GM12892 (cell line): ENCODE data around the gene MYG1.

Experiments used
- DNase-seq: peaks from one replicate; pipeline ENCODE4 v3.0.0; 2011; ENCODE audit not compliant: insufficient read length
- FAIRE-seq: peaks from 2 replicates; lab custom pipeline; 2011; peaks lifted over from hg19 to GRCh38; lab: Jason Lieb, UNC
- POLR2A ChIP-seq: IDR thresholded peaks from 2 replicates; pipeline ENCODE4 v1.6.1; 2011; ENCODE audit warnings: low read depth, low read length, control low read depth
- POLR2AphosphoS5 ChIP-seq: IDR thresholded peaks from 2 replicates; pipeline ENCODE4 v1.6.1; 2011; ENCODE audit warnings: low read depth, low read length, control low read depth
- TAF1 ChIP-seq: IDR thresholded peaks from 2 replicates; pipeline ENCODE4 v1.6.1; 2011; ENCODE audit warnings: low read depth, mild to moderate bottlenecking, control low read depth, low read length, borderline replicate concordance

The MYG1 gene

DNA sequence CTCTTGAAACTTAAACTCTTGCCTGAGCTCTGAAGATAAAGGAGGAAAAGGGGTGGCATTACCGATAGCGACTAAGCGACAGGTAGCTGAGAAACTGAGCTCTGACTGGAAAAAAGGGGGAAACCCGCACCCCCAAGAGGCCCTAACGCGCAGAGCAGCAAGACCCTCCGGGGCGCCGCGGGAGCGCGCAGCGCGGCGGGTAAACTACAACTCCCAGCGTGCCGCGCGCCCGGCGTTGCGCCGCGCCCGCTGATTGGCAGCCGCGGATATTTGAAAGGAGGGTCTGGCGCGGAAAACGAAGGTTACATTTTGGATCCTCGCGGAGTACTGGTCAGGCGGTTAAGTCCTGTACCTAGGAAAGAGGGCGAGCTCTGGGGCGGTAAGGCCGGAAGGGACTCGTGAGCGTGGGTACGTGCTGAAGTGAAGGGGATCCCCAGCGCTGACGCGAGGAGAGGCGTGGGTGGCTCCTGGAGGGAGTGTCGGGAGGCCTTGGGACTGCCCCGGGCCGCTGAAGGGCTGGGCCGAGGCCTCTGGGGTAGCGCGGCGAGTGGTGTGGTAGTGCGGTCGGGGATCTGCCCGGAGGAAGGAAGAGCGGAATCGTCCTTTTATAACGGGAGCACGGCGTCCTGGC lies 31.4 kb upstream of the MYG1 start, which contains the start of gene ESPL1:
ESPL1 (plus strand) TSS at position 301 of the 631 bp plus-strand sequence. CDS start 468 bp downstream, outside the sequence.
- peak; percentile 92 for DNase-seq
- FAIRE-seq: peak; percentile 98
- TF ChIP-seq TAF1 (no peak), POLR2A (peak; percentile 3; the same call in 1 of the 2 replicates)

DNA sequence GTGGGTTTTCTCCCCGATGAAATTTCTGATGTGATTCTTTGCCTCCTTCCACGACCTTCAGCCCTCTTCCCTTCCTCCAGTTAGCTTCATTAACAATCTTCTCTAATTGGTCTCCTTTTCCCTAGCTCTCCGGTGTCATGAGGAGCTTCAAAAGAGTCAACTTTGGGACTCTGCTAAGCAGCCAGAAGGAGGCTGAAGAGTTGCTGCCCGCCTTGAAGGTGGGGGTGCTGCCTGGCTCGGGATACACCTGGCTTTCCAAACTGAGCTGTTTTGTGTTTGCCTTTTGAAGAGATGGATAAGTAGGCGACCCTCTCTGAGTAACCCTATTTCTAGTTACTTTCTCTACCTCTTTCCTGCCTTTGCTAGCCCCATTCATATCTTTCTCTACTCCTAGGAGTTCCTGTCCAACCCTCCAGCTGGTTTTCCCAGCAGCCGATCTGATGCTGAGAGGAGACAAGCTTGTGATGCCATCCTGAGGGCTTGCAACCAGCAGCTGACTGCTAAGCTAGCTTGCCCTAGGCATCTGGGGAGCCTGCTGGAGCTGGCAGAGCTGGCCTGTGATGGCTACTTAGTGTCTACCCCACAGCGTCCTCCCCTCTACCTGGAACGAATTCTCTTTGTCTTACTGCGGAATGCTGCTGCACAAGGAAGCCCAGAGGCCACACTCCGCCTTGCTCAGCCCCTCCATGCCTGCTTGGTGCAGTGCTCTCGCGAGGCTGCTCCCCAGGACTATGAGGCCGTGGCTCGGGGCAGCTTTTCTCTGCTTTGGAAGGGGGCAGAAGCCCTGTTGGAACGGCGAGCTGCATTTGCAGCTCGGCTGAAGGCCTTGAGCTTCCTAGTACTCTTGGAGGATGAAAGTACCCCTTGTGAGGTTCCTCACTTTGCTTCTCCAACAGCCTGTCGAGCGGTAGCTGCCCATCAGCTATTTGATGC lies 30.6 kb upstream of the MYG1 start:
- no peak for TF ChIP-seq POLR2A
- no peak for TF ChIP-seq POLR2AphosphoS5
- TF ChIP-seq TAF1: no peak
- no peak for DNase-seq
- FAIRE-seq: no peak

DNA sequence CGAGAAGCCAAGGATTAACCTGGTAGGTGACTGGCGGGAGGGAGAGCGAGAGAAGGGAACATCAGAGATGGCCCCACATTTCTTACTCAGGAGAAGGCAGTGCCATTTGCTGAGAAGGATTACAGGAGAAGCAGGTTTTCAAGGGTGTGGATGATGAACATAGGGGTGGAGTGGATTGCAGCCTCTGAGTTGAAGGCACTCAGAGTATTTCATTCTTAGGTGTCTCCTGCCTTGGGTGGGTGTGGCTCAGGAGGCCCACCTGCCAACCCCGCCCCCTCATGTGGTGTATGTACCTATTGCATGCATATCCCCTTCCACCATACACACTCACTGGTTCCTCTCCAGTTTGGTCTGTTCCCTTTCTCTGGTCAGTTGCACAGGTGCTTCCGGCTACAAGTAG lies 25.1 kb upstream of the MYG1 start:
- DNase-seq (no peak), FAIRE-seq (no peak)
- TF ChIP-seq POLR2A: no peak
- TF ChIP-seq TAF1: no peak

DNA sequence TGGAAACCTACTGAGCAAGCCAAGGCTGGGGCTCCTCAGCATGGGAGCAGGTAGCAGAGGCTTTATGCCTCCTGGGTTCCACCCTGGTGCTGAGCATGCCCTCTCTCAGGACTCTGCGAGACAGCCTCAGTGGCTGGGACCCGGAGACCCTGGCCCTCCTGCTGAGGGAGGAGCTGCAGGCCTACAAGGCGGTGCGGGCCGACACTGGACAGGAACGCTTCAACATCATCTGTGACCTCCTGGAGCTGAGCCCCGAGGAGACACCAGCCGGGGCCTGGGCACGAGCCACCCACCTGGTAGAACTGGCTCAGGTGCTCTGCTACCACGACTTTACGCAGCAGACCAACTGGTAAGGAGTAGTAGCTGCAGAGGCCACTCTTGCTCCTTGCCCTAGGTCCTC lies 23.0 kb upstream of the MYG1 start:
- TF ChIP-seq POLR2AphosphoS5: no peak
- TF ChIP-seq POLR2A: no peak
- TF ChIP-seq TAF1: no peak
- FAIRE-seq (no peak), DNase-seq (no peak)

DNA sequence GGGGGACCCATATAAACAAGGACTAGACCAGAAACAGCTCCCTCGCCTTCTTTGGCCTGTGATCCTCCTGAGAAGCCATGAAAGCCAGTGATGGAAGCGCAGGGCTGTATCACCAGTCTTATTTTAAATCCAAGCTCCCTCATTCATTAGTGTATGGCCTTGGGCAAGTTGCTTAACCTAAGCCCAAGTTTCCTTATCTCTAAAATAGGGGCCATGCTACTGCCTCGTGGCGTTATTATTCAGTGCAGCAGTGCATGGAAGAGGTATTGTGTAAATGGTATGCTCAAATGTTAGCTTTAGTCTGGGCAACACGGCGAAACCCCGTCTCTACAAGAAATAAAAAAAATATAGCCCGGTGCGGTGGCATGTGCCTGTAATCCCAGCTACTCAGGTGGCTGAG lies 21.5 kb upstream of the MYG1 start:
- no peak for TF ChIP-seq TAF1
- no peak for TF ChIP-seq POLR2A
- TF ChIP-seq POLR2AphosphoS5: no peak
- DNase-seq: no peak
- no peak for FAIRE-seq

DNA sequence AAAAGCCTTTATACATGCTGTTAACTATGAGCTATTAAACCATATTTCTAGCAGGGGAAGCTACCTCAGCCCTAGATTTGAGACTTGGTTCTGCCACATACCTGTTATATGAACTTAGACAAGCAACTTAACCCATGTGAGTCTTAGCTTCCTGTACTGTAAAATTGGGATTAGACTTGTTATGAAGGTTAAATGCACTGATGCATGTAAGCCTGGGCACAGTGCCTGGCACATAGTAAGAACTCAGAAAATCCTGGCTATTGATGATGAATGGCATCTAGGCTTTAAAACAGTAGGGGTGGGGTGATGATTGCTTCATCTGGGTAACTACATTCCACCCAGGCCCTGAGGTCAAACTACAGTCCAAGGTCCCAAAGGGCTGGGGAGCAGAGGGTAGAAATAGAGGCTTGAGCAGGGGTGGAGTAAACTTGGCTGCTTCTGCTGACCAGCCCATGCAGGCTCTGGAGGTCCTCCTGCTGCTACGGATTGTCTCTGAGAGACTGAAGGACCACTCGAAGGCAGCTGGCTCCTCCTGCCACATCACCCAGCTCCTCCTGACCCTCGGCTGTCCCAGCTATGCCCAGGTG lies 20.1 kb upstream of the MYG1 start:
- no peak for FAIRE-seq
- no peak for TF ChIP-seq TAF1
- TF ChIP-seq POLR2A: no peak
- no peak for DNase-seq

DNA sequence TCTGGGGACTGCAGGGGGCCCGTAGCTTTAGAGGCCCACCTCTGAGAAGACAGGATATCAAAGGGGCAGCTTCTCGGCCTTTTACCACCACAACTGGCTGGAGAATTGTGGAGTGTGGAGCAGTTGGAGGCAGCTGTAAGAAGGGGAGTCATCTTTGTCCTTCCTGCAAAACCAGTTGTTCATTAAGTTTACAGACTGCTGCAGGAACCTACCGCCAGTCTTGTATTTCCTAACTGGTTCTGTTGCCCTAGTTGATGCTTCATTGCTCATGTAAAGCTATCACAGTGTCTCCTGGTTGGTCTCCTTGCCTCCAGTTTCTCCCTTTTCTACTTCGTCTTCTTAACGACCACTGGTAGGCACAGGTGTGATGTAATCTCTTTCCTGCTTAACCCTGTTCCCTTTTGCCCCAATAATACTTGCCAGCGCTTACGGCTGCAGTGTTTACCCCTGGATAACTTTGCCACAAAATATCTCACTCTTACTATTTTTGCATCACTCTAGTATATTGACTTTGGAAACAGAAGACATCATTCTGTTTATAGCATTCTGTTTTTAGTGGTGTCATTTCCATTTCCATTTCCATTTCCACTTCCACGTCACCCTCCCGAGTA lies 19.5 kb upstream of the MYG1 start:
- FAIRE-seq (no peak), DNase-seq (no peak)
- TF ChIP-seq POLR2A (no peak), TAF1 (no peak), POLR2AphosphoS5 (no peak)

DNA sequence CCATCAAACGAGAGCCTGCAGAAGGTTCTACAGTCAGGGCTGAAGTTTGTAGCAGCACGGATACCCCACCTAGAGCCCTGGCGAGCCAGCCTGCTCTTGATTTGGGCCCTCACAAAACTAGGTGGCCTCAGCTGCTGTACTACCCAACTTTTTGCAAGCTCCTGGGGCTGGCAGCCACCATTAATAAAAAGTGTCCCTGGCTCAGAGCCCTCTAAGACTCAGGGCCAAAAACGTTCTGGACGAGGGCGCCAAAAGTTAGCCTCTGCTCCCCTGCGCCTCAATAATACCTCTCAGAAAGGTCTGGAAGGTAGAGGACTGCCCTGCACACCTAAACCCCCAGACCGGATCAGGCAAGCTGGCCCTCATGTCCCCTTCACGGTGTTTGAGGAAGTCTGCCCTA lies 13.0 kb upstream of the MYG1 start:
- TF ChIP-seq POLR2A: no peak
- no peak for TF ChIP-seq TAF1
- no peak for TF ChIP-seq POLR2AphosphoS5
- no peak for DNase-seq
- no peak for FAIRE-seq

DNA sequence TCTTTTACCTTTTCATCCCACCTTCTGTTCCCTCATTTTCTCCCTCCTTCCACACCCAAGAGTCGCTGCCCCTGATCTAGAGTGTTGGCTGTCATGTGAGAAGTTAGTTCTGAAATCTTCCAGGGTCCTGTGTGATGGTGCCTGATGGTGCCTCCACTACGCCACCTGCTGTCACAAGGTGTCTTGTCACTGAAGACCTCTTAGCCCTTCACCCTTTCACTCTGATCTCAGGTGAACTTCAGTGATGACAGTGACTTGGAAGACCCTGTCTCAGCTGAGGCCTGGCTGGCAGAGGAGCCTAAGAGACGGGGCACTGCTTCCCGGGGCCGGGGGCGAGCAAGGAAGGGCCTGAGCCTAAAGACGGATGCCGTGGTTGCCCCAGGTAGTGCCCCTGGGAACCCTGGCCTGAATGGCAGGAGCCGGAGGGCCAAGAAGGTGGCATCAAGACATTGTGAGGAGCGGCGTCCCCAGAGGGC lies 11.7 kb upstream of the MYG1 start:
- peak; percentile 61 for DNase-seq
- peak; percentile 85 for FAIRE-seq
- TF ChIP-seq POLR2A (no peak), TAF1 (no peak), POLR2AphosphoS5 (no peak)

DNA sequence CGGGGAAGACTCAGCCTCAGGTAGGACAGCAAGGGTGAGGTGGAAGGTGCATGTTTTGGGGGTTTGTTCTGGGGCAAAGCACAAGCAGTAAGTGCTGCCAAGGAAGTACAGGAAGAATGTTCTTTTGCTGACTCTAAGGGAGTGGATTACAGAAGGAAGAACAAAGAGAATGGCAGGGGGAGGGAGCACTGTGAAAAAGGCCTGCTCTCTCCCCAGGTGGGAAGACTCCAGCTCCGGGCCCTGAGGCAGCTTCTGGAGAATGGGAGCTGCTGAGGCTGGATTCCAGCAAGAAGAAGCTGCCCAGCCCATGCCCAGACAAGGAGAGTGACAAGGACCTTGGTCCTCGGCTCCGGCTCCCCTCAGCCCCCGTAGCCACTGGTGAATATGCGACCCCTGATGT lies 11.2 kb upstream of the MYG1 start:
- TF ChIP-seq POLR2A (no peak), POLR2AphosphoS5 (no peak), TAF1 (no peak)
- no peak for DNase-seq
- no peak for FAIRE-seq

DNA sequence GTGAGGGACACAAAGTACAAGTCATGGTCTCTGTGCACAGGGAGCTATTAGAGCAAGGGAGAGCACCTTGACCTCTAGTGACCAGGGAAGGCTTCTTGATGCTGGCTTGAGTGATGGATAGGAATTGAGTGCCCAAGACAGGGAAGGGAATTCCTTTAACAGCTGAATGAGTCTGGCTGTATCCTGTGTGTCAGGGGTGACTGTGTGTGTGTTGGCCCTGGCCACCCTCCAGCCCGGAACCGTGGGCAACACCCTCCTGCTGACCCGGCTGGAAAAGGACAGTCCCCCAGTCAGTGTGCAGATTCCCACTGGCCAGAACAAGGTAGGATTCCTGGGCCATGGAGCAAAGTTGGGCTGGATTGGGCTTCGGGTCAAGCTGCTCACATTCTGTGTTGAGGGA lies 9.6 kb upstream of the MYG1 start:
- FAIRE-seq: no peak
- no peak for DNase-seq
- TF ChIP-seq TAF1 (no peak), POLR2AphosphoS5 (no peak), POLR2A (no peak)
